GM18867 (cell line): ENCODE data around the gene TMEM82.
A peak's percentile ranks its signal among the peaks of the same experiment; 100 is the strongest.
"Not testable (repeated sequence)": the region's sequence is repeated elsewhere in the genome, so short reads cannot be mapped to it uniquely, and the experiment has no call there.

Experiments
- ATAC-seq: cut with Tn5 transposase; IDR thresholded peaks from one replicate; pipeline ENCODE4 v1.9.1; 2021; ENCODE audit warnings: mild to moderate bottlenecking, moderate library complexity; ENCODE audit not compliant: unreplicated experiment

TMEM82 gene

DNA sequence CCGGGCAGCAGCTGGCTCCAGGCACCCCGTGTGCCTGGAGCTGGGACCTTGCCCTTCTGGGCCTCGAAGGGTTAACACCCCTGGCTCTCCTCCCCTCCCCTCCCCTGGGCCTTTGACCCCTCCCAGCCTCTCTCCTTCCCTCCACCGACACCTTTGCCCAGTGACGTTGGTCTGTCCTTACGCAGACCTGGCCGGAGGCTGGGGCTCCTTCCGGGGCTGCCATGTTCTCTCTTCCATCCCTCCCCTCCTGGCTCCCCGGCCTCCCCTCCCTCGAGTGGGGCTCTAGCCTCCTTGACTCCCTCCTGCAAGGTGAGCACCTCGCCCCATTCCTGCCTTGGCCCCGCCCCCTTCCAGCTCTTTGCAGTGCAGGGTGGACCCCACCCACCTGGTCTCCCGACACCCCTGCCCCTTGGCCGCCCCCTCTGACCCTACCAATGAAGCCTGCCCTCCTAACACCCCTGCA, at the start of gene TMEM82:
TSS of gene TMEM82 (plus strand) at position 161 of the 463 bp plus-strand sequence. CDS start at position 222, 61 bp downstream.
- ATAC-seq: no peak

- no peak for ATAC-seq
Measured at GRCh38 chr1:15693371-15693770, 48.9 kb upstream of the TMEM82 start.

- peak; percentile 92 for ATAC-seq
Measured at GRCh38 chr1:15696956-15697521, 45.3 kb upstream of the TMEM82 start.

DNA sequence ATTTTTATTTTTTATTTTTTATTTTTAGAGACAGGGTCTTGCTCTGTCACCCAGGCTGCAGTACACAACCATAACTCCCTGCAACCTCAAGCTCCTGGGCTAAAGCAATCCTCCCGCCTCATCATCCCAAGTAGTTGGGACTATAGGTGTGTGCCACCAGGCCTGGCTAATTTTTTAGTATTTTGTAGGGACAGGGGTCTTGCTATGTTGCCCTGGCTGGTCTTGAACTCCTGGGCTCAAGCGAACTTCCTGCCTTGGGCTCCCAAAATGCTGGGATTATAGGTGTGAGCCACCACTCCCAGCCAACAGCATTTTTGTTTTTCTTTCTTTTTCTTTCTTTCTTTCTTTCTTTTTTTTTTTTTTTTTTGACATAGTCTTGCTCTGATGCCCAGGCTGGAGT, 44.1 kb upstream of the TMEM82 start:
- no peak for ATAC-seq

GRCh38 chr1:15699321-15699720, 43.0 kb upstream of the TMEM82 start:
- not testable (repeated sequence) for ATAC-seq

DNA sequence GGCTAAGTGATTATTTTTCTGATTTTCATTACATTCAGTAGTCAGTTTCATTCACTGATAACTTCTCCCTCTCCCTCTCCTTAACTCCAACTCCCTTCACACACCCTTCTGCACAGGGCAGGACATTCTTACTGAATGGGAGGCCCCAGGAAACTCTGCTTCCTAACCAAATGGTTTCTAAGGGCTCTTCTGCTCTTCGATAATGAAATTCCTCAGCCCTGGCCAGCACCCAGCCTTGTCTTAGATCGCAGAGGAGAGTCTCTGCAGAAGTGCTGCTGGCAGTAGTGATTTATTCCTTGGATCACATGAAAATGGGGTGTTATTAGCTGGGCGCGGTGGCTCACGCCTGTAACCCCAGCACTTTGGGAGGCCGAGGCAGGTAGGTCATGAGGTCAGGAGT, 41.8 kb upstream of the TMEM82 start:
- no peak for ATAC-seq

DNA sequence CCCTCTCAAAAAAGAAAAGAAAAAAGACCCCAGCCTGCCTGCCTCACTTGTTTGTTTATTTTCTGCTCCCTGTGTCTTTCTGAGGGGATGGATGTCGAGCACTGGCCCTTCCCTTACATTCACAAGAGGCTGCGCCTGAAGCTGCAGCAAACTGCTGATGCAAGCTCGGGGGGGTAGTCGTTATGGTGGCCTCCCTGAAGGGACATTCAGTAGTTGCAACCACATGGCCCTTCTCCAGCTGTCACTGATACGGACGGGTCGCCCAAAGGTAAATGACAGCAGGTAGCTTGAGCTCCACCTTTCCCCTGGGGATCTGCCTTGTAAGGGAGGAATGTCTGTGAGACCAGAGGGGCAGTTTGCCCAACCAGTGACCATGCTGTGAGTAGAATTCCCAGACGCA, 40.5 kb upstream of the TMEM82 start:
- ATAC-seq: no peak

DNA sequence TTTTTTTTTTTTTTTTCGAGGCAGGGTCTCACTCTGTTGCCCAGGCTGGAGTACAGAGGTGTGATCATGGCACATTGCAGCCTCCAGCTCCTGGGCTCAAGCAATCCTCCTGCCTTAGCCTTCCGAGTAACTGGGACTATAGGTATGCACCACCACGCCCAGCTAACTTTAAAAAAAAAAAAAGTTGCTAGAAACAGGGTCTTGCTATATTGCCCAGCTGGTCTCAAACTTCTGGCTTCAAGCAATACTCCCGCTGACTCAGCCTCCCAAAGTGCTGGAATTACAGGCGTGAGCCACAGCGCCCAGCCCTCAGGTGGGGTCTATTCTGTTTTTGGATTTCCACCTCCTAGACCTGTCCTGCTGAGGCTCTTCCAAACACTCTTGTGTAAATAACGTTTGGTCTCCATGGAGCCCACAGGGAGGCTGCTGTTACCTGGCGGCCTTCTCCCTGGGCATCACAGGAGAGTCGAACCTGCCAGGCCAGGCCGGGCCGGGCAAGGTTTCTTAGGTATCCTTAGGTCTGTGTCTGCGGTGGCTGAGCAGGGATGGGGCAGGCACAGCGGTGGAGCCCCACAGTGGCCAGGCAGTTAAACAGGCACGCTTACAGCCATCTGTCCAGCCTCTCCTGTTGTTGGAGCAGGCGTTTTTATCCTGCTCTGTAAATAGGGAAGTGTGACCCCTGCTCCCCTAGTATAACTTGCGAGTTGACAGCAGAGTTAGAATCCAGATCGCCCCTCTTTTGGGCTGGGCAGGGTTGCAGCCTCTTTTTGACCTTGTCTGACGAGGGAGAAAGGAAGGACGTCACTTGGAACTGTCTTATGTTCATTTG, 39.4 kb upstream of the TMEM82 start:
- no peak for ATAC-seq

GRCh38 chr1:15703562-15703961, 38.7 kb upstream of the TMEM82 start:
- ATAC-seq: no peak

- ATAC-seq: no peak
Measured at GRCh38 chr1:15704526-15705183, 37.6 kb upstream of the TMEM82 start.

- no peak for ATAC-seq
Measured at GRCh38 chr1:15705184-15705566, 37.1 kb upstream of the TMEM82 start.

DNA sequence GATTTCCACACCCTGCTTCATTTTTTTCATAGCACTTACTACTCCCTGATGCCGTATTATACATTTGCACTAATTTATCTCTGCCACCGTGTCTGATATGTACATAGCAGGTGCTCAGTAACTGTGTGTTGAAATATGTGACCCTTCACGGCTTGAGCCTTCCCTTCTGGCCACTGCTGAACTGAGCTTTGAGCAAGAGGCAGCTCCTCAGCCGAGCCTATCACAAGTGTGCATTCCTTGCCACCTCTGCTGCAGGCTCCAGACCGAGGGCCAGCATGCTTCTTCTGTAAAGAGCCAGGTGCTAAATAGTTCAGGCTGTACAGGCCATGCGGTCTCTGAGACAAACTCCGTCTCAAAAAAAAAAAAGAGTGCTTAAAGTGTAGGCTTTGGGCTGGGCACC, 35.5 kb upstream of the TMEM82 start:
- no peak for ATAC-seq

DNA sequence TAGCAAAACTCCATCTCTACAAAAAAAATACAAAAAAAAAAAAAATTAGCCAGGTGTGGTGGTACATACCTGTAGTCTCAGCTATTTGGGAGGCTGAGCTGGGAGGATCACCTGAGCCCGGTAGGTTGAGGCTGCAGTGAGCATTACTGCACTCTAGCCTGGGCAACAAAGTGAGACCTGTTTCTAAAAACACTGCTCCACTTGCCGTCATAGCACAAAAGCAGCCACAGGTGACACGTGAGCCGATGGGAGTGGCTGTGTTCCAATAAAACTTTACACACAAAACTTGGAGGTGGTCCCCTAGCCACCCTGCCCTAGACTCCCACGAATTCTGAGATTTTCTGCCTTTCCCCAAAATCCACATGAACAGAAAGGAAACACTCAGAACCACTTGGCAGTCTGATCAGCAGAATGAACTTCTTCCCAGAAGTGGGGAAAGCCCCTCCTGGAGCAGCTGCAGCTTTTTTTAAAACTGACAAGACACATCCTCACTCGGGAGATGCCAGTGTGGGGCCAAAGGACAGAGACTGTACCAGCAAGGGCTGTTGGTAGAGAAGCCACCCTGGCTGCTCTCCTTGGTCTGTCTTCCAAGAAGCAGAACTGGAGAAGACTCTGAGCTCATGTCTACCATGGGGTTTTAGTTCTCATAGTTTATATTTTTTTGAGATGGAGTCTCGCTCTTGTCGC, 34.9 kb upstream of the TMEM82 start:
- ATAC-seq: no peak

- ATAC-seq: no peak
Measured at GRCh38 chr1:15708486-15709137, 33.7 kb upstream of the TMEM82 start.

GRCh38 chr1:15709226-15709625, 33.1 kb upstream of the TMEM82 start:
- ATAC-seq: no peak

GRCh38 chr1:15712168-15712567, 30.1 kb upstream of the TMEM82 start:
- ATAC-seq: peak; percentile 54

DNA sequence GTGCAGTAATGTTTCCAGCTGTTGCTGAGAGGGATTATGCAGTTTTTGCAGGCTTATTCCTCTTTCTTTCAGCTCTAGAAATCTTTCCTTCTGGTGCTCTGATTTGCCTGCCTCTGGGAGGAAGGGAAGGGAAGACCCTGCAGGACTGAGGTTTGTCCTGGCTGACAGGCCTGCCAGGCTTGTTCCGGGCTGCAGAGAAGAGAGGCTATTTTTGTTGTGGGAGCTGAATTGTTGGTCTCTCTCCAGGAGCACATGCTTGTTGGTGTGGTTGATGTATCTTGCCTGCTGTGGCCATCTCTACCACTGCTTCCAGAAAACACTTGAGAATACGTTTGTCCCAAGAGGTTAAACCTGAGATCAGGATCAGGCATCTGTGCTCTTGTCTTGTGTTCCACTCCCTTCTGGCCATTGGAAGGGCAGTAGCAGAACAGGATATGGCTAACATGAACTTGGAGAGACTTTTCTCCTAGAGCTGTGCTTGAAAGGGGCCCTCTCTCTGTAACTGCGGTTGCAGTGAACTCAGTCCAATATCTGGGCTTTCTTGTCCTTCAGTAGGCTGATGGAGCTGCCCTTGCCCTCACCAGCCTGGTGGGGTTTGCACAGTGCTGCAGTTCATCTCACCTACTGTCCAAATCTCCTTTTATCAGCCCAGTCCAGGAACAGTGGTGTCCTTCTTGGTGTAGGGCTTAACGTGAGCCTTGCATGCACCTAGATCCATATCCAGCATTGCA, 27.7 kb upstream of the TMEM82 start:
- ATAC-seq: no peak

- no peak for ATAC-seq
Measured at GRCh38 chr1:15717418-15718125, 24.7 kb upstream of the TMEM82 start.

DNA sequence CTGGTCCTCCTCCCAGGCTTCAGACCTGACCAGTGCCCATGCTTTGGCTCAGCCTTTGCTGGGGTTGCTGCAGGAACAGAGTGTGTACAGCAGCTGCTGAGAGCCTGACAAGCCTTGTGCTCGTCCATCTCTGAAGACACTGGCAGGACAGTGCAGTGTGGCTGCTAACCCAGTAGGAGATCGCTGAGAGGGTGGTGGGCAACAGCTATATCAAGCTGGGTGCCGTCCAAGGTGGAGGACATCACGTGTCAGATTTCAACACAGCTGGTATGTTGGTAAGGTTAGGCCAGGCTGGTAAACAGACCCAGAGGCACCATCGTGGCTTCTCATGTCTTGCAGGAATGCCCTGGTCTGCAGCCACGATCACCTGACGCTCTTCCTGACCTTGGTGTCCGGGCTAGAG, 24.1 kb upstream of the TMEM82 start:
- no peak for ATAC-seq
